NT2/D1 (cell line): ENCODE measurements around the gene PLCB1.

Experiments
- YY1 ChIP-seq: IDR thresholded peaks from 2 replicates; pipeline ENCODE4 v1.6.1; 2011; ENCODE audit not compliant: insufficient read length, insufficient read depth
- ZNF274 ChIP-seq: IDR thresholded peaks from 2 replicates; pipeline ENCODE4 v1.6.1; 2011; ENCODE audit warnings: mild to moderate bottlenecking, low read depth, low read length

- no peak for TF ChIP-seq ZNF274
- no peak for TF ChIP-seq YY1
Measured at GRCh38 chr20:8104252-8104651, 27.8 kb upstream of the PLCB1 start.
